ENCODE results near the gene GNAI3. TPM values are rescaled to one million over a fixed set of nuclear protein-coding genes. Genes with fewer than 3 reads are reported as not detected.

GNAI3 gene
- total and polyA plus RNA-seq, 2 of the 8 experiments (the other 6 are each of a cell fraction or from before 2014, with no cell fraction given): 4.0 to 9.8 TPM

- no peak overlapping the region for H3K14ac ChIP-seq (ENCODE audit: insufficient read length)
- no peak overlapping the region for H2AFZ ChIP-seq (ENCODE audit: low read length)
- no peak overlapping the region for H4K5ac ChIP-seq (ENCODE audit: insufficient read length, low read depth, low read length)
- H3K27ac ChIP-seq (ENCODE audit: low read depth, low read length): no peak overlapping the region
- peaks cover 5 to 8% (median 7%) of the 10 kb centered on the region in 4 experiments; a peak in 6 of 7 replicates for H3K4me1 ChIP-seq (replicated peaks in 1 of 4; ENCODE audit: control insufficient read depth in 3 of 4, insufficient read depth in 4 of 4, low read length in 3 of 4)
- no peak overlapping the region for H2BK120ac ChIP-seq (replicated peaks; ENCODE audit: low read depth, low read length)
- no peak overlapping the region for H3K9ac ChIP-seq (replicated peaks in 1 of 4; ENCODE audit: extremely low read depth in 1 of 4, low read depth in 3 of 4, low read length in 3 of 4)
- H2BK15ac ChIP-seq (ENCODE audit: low read length): no peak overlapping the region
- FAIRE-seq: no peak
- DNase-seq (ENCODE audit: low read depth in 1 of 2, low spot score in 2 of 2): peak in 1 of 2 experiments; percentile 35
- no peak overlapping the region for H2BK20ac ChIP-seq (ENCODE audit: low read length)
- H2BK5ac ChIP-seq (ENCODE audit: low read depth, low read length): no peak overlapping the region
- no peak overlapping the region for H3K4me3 ChIP-seq (ENCODE audit: extremely low read depth in 1 of 4, insufficient read depth in 2 of 4, low read depth in 3 of 4, low read length in 4 of 4)
- no peak overlapping the region for H3K56ac ChIP-seq (replicated peaks; ENCODE audit: insufficient read length, low read depth, low read length)
- H3K4me2 ChIP-seq (ENCODE audit: insufficient read depth in 1 of 2, low read depth in 2 of 2, low read length in 2 of 2): no peak overlapping the region
- no peak overlapping the region for H2AK5ac ChIP-seq (ENCODE audit: low read depth, low read length)
- no peak overlapping the region; the same call in 1 of the 2 replicates for H3K18ac ChIP-seq (ENCODE audit: extremely low read depth, low read length)
- WGBS, 2 experiments (ENCODE audit: extremely low coverage in 1 of 2, insufficient coverage in 1 of 2, insufficient read length in 1 of 2, insufficient replicate concordance in 2 of 2, low coverage in 1 of 2, low lambda C conversion rate in 2 of 2, missing lambda C conversion rate in 1 of 2): 92% methylated on average over 5 of the region's 5 CpGs; no CpG with 5 or more reads in 1 of the 2 experiments
- H3K23me2 ChIP-seq (ENCODE audit: low read depth, low read length): no peaks in the 10 kb centered on the region
- no peak overlapping the region for H3K4ac ChIP-seq (replicated peaks; ENCODE audit: insufficient read length, low read depth, low read length)
- no peak overlapping the region for H4K8ac ChIP-seq (ENCODE audit: extremely low read depth, insufficient read depth, low read length)
- H3K23ac ChIP-seq (ENCODE audit: insufficient read length): no peak overlapping the region
- ChIA-PET CTCF (ENCODE audit: partially characterized antibody) (interaction anchor here (0.9 to 10.4 kb wide), 11 partner anchors 7 to 100 kb away, joined by 3 to 73 read pairs (median 5); partner anchors contain the start of gene GSTM1), POLR2A (ENCODE audit: partially characterized antibody) (interaction anchor here (0.7 to 1.6 kb wide), 4 partner anchors 8 to 74 kb away, joined by 3 to 5 read pairs (median 4); partner anchors contain the start of genes AMPD2 and GNAT2)
- H4K20me1 ChIP-seq (replicated peaks in 1 of 2; ENCODE audit: control insufficient read depth in 1 of 2, insufficient read depth in 2 of 2, low read length in 2 of 2): peaks cover 0 to 13% of the 10 kb centered on the region in 2 experiments
- H2BK12ac ChIP-seq (ENCODE audit: low read depth, low read length): no peak overlapping the region
- H3K27me3 ChIP-seq (replicated peaks in 1 of 4; ENCODE audit: control insufficient read depth in 3 of 4, extremely low read depth in 1 of 4, insufficient read depth in 3 of 4, low read length in 3 of 4): no peaks in the 10 kb centered on the region
- H3K9me3 ChIP-seq (ENCODE audit: insufficient read depth in 2 of 2, low read depth in 1 of 2, low read length in 1 of 2): no peaks in the 10 kb centered on the region
- H3K79me1 ChIP-seq (ENCODE audit: low read depth, low read length): no peaks in the 10 kb centered on the region
- no peaks in the 10 kb centered on the region for H3K79me2 ChIP-seq (ENCODE audit: control insufficient read depth in 1 of 2, insufficient read depth in 2 of 2, low read length in 2 of 2)
- H4K91ac ChIP-seq (replicated peaks; ENCODE audit: insufficient read length, low read length): no peak overlapping the region
- H3K36me3 ChIP-seq (ENCODE audit: control insufficient read depth in 2 of 4, insufficient read depth in 4 of 4, low read length in 3 of 4): peaks cover 16 to 20% (median 17%) of the 10 kb centered on the region in 4 experiments
- TF ChIP-seq GABPA (IDR thresholded peaks at IDR 0.05; ENCODE audit: borderline replicate concordance, insufficient read depth, low read length): no peak
- no peak for TF ChIP-seq KDM1A (IDR thresholded peaks at IDR 0.05; ENCODE audit: borderline replicate concordance, low read length)
- TF ChIP-seq HDAC2 (IDR thresholded peaks at IDR 0.05; ENCODE audit: borderline replicate concordance in 1 of 2, low read depth in 2 of 2, low read length in 2 of 2): no peak
- TF ChIP-seq RXRA (IDR thresholded peaks at IDR 0.05; ENCODE audit: insufficient read depth, low read depth, low read length): no peak
- TF ChIP-seq YY1 (IDR thresholded peaks at IDR 0.05; ENCODE audit: low read depth, low read length): no peak
- no peak for TF ChIP-seq TEAD4 (IDR thresholded peaks at IDR 0.05; ENCODE audit: low read depth, low read length)
- TF ChIP-seq POU5F1 (IDR thresholded peaks at IDR 0.05; ENCODE audit: low read depth, low read length): no peak
- TF ChIP-seq CHD1 (IDR thresholded peaks at IDR 0.05; ENCODE audit: low read depth, low read length): no peak
- TF ChIP-seq SAP30 (IDR thresholded peaks at IDR 0.05; ENCODE audit: insufficient read depth, insufficient replicate concordance, low read length): no peak
- no peak for TF ChIP-seq SRF (IDR thresholded peaks at IDR 0.05; ENCODE audit: low read depth, low read length)
Measured at GRCh38 chr1:109632671-109633346, 84.4 kb downstream of the GNAI3 start.

All from H1 (cell line).